ENCODE data around the gene HP1BP3.

DNA sequence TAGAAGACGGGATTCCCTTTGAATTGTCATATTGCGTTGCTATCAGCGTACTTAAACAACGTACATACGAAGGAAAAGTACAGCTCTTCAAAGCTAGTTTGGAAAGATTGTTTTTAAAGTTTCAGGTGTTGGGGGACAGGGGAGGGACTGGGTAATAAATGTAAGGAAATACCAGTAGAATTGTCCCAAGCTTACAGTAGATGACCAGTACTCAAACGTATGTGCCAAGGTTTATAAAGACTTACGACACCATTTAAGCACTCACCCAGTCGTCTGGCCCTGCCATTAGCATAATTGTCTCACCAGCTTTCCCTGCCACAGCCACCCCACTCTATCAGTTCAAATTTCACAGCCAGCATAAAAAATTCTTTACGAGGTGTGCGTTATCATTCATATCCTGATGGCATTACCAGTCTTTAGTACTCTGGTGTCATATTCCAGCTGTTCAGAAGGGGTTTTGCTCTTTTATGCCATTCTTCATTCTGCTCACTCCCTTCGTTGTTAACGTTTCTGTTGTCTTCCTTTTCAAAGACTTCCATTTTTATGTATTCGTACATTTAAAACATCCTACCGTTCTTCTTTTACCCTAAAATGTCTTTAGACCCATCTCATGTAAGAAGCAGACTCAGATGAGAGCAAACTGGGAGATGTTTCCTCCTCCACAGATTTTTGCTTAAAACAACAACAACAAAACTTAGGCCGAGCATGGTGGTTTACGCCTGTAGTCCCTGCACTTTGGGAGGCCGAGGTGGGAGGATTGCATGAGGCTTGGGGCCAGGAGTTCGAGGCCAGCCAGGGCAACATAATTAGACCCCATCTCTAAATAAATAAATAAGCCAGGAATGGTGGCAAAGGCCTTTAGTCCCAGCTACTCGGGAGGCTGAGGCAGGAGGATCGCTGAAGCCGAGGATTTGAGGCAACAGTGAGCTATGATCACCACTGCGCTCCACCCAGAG, 1.0 kb upstream of the HP1BP3 start:
- TF ChIP-seq, protein P1, sequence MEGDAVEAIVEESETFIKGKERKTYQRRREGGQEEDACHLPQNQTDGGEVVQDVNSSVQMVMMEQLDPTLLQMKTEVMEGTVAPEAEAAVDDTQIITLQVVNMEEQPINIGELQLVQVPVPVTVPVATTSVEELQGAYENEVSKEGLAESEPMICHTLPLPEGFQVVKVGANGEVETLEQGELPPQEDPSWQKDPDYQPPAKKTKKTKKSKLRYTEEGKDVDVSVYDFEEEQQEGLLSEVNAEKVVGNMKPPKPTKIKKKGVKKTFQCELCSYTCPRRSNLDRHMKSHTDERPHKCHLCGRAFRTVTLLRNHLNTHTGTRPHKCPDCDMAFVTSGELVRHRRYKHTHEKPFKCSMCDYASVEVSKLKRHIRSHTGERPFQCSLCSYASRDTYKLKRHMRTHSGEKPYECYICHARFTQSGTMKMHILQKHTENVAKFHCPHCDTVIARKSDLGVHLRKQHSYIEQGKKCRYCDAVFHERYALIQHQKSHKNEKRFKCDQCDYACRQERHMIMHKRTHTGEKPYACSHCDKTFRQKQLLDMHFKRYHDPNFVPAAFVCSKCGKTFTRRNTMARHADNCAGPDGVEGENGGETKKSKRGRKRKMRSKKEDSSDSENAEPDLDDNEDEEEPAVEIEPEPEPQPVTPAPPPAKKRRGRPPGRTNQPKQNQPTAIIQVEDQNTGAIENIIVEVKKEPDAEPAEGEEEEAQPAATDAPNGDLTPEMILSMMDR (conservative IDR thresholded peaks at IDR 0.05), result no peak
- TF ChIP-seq EZH2 (IDR thresholded peaks at IDR 0.05; ENCODE audit: low read depth), result no peak

Data from PC-9 (cell line).